A673 (cell line): ENCODE measurements around the gene SLC26A2.

Source experiments
- CTCF ChIP-seq: fragments of 300-800, 200-600 bp; sonication (generic); conservative IDR thresholded peaks from 2 replicates; pipeline ENCODE4 v1.5.1; 2017; ENCODE audit warnings: low read depth, mild to moderate bottlenecking, antibody characterized with exemption, low read length, moderate library complexity, mixed read lengths
- EZH2 ChIP-seq: fragments of 200-600 bp; sonication (generic); IDR thresholded peaks from 2 replicates; pipeline ENCODE4 v1.6.1; 2017; ENCODE audit warnings: borderline replicate concordance, low read depth, mild to moderate bottlenecking, mixed read lengths, antibody characterized with exemption, low read length; ENCODE audit not compliant: poor library complexity, severe bottlenecking

GRCh38 chr5:150013931-150014330, 53.4 kb downstream of the SLC26A2 start:
- TF ChIP-seq CTCF: no peak
- TF ChIP-seq EZH2: no peak
